Stimulated activated CD8-positive, alpha-beta memory T cell treated with anti-CD3 and anti-CD28 coated beads, Interleukin-12 subunit alpha, Interleukin-12 subunit beta, amount 100 ng/mL, for 24 hours (primary cell): ENCODE measurements around the gene ANKRD52.

Experiments
- DNase-seq: peaks from one replicate; pipeline ENCODE4 v3.0.0-alpha.2; 2020; ENCODE audit errors: extremely low read depth

ANKRD52 gene

DNA sequence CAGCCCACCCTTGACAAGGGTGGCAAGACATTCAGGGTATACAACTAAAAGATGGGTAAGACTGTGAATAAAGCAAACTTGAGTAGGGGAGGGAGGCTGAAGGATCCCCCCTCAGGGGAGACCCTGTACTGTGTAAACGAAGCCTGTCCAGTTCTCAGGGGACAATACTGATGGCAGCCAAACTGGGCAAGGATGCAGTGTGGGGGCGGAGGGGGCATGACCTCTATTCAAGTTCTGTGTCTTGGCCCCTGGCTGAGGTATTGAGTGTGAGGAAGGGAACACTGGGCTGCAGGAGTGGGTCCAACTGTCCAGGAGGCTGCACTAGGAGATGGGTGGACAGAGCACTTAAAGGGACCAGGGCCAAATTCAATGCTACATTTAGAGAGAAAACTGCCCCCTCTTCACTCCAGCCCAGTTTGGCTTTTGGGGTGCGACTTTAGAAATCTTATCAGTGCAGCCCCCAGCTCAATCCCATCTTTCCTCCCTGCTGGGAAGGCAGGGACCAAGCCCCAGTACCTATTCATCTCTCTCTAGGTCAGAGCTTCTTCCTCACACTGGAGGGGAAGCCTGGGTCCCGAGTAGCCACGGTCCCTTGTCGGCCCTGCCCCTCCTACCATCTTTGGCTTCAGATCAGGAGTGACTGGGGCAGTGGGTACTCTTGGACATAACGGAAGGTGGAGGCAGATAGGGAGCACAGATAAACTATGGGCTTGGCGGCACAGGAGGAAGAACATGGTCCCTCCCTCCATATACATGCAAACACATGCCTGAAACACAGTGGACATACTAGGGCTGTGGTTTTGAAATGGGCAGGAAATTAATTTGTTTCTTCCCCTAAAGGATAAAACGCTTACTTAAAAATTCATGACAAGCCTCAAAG is 16.5 kb downstream of the ANKRD52 start:
- no peak for DNase-seq

DNA sequence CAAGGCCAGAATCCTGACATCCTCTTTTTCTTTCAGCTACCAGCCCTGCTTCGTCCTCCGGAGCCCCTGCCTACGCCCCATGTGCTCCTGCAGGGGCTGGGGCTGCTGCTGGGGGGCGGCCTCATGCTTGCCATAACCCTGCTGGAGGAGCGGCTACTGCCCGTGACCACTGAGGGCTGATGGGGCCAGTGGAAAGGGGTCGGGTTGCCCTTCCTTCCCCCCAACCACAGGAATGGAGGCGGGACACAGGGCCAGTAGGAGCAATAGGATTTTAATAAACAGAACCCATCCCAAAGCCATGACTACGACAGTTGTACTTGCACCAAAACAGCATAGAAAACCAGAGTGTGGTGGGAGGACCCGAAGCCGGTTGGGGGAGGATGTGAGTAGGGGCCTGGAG is 20.6 kb downstream of the ANKRD52 start:
- no peak for DNase-seq

DNA sequence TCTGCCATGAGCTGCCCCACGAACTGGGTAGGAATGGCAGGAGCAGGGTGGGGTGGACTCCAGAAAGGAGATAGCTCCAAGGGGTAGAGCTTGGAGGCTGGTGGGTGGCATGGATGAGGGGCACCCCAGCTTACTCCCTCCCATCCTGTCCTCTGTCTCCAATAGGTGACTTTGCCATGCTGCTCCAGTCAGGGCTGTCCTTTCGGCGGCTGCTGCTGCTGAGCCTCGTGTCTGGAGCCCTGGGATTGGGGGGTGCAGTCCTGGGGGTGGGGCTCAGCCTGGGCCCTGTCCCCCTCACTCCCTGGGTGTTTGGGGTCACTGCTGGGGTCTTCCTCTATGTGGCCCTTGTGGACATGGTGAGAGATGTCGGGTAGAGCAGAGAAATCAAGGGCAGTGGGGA is 21.2 kb downstream of the ANKRD52 start:
- DNase-seq = no peak

DNA sequence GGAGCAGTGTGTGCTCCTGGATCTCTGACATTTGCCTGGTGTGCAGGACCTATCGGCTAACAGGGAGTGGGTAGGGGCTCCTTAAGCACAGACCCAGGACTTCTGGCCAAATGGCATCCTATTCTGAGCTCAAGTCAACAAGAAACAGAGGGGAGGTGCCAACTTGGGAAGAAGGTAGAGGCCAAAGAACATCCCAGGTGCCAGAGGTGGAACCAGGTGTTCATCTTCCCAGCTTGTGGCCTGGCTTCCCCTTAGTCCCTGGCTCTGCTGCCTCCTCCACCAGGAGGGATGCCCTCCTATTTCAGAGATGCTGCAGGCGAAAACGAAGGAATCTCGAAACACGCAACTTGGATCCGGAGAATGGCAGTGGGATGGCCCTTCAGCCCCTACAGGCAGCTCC is 22.1 kb downstream of the ANKRD52 start:
- no peak for DNase-seq

DNA sequence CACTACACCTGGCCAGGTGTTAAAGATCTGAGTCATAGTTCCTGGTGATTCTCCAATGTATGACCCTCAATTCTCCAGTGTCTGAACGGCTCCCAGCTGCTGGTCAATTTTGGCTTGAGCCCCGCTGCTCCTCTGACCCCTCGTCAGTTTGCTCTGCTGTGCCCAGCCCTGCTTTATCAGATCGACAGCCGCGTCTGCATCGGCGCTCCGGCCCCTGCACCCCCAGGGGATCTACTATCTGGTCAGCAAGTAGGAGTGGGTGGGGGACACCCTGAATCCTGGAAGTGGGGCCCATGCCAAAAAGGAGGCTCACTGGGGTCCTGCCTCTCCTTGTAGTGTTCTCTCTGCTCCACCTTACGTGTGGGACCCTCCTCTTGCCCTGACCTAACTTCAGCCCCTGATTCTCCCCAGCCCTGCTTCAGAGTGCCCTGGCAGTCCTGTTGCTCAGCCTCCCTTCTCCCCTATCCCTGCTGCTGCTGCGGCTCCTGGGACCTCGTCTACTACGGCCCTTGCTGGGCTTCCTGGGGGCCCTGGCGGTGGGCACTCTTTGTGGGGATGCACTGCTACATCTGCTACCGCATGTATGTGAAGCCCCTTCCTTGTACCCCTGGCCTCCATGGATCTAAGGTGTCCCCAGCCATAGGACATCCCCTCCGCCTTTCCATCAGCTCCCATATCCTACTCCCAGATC is 23.3 kb downstream of the ANKRD52 start:
- DNase-seq = no peak

DNA sequence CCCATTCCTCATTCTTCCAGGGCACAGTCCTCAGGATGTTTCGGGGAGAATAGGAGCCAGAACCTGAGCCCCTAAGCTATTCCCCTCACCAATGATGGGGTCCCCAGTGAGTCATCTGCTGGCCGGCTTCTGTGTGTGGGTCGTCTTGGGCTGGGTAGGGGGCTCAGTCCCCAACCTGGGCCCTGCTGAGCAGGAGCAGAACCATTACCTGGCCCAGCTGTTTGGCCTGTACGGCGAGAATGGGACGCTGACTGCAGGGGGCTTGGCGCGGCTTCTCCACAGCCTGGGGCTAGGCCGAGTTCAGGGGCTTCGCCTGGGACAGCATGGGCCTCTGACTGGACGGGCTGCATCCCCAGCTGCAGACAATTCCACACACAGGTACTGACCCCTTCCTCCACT is 27.0 kb downstream of the ANKRD52 start:
- no peak for DNase-seq

DNA sequence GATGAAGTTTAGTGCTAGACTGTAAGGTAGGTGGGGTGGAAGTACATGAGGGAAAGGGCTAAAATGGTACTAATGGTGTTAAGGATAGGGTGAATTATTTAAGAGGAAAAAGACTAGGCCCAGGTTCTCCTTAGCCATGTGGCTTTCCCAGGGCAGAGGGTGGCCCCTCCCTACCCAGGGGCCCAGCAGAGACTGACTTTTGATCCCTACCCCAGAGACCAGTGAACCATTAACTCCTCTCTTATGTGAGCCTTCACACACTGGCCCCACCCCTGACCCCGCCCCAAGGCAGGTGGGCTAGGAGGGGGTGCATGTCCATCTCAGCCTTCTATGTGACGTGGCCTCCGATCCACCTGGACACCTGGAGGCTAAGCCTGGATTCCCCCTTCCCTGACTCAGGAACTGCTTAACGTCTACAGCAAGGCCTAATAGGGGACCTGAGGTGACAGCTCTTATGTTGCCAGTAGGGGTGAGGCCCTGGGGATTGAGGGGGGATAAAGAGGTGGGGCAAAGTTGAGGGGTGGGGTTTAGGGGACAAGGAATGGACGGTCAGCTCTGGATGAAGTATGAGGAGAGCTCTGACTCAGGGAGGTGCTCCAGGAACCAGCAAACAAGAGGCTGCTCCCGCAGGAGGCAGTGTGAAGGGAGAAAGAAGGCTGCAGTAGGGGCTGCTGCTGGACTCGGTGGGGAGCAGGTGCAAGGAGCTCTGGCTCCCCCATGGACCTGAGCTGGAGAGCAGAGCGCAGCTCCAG is 27.6 kb downstream of the ANKRD52 start:
- no peak for DNase-seq

DNA sequence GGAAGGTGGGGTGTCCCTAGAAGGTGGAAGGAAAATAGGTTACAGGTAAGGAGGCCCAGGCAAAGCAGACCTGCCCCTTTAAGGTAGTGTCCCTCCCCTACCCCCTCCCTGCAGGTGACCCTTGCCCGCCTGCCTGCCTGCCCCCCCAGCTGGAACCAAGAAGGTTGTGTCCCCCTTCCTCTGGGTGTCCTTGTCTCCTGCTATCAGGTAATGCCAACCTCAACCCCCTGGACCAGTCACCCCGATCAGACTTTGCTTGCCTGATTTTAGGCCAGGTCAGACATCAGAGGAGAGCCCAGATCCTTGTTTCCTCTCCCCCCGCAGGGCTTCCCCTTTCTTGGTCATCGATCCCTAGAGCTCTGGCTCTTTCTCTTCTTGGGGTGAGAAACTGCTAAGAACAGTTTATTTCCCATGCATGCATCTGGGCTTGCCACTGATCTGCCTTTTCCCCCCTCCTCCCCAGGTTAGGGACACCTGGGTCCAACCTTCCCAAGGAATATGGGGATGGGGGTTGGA is 28.2 kb downstream of the ANKRD52 start, which contains the start of gene SLC39A5:
TSS of gene SLC39A5 (plus strand) at position 136 of the 516 bp plus-strand sequence. CDS start 1,224 bp downstream, outside the sequence.
- DNase-seq = no peak

DNA sequence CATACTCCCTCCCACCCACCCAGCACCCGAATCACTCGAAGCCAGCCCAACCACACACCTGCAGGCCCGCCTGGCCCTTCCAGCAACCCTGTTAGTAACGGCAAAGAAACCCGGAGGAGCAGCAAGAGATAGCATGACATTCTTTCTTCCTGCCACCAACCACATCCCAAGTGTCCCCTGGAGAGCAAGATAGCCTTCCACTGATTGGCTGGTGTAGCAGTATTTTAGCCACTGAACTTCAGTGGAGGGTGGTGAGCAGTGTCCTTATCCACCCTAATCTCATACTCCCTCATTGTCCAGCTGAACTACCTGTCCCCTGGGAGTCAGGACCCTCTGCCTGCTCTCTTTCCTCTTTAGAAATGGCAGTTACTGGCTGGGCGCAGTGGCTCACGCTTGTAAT is 29.1 kb downstream of the ANKRD52 start:
- DNase-seq = no peak

DNA sequence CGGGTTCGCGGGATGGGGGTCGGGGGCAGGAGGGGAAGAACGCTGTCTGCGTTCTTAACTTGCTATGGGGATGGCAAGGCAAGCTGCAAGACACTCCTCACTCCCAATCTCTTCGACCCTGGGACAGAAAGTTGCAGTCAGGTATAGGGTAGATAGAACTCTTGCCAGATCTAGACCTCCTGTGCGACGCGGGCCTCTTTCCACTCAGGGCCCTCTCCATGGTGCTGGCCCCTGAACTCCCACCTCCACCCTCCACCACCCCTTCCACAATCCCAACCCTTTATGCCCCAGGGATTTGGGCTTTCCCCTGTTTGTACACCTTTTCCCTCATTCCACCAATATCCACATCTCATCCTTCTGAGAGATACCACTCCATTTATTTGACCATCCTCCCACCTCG is 33.2 kb downstream of the ANKRD52 start:
- DNase-seq = no peak

DNA sequence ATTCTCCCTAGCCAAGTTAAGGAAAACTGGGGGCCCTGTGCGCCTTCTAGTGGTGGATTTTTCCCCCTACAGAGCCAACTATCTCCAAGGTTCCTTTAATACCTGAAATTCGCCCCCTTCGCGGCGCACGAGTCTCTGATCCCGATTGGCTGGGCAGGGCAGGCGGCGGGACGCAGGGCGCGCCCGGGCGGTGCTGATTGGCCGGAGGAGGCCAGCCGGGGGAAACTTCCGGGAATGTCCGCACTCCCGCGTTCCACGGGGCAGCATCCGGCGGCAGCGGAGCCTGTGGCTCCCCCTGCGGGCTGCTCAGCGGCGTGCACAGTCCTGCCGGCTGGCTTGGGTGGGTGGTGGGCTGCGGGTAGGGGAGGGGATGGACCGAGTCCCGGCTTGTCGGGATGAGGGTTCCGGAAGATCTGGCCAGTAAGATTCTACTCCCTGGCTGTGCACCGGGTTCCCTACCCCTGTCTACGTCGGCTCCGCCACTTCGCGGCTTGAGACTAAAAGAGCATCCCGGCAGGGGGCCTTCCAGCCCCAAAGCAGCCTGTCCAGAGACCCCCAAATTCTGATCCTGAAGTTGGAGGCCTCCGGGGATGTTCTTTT is 34.0 kb downstream of the ANKRD52 start, which contains the start of gene NABP2:
TSS of gene NABP2 (plus strand) at position 241 of the 600 bp plus-strand sequence. CDS start 515 bp downstream, outside the sequence.
- DNase-seq = peak; percentile 88

DNA sequence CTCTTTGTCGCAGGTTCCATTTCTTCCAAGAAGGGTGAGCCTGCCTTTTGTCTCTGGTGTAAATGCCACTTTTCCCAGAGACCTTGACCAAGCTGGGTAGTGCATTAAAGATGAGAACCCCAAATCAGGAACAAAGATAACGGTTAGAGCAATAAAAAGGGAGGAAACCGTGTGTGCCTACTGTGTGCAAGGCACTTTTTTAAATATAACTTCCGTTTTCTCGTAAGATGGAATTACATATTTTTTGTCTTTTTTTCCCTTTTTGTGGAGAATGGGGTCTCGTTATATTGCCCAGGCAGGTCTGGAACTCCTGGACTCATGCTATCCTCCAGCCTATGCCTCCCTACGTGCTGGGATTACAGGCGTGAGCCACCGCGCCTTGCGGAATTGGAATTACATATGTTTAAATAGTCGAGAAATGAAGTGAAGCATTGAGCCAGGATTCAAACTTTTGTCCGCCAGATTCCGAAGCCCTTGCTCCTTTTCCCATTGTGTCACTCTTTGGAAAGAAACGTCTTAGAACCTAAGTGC is 34.5 kb downstream of the ANKRD52 start:
- no peak for DNase-seq

DNA sequence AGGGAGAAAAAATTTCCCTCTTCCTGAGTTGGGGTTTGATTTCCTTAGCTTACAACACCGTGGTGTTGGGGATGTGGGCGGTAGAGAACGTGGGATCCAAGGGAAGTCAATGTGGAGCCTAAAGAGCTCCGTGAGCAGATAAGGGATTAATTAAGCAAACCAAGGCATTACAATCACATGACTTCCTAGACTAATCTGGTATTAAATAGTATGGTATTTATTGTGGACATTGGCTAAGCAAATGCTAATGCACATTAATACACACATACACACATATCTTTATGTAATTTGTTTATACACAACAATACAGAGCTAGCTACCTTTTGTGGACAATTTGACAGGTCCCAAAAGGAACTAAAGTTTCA is 35.7 kb downstream of the ANKRD52 start:
- no peak for DNase-seq

DNA sequence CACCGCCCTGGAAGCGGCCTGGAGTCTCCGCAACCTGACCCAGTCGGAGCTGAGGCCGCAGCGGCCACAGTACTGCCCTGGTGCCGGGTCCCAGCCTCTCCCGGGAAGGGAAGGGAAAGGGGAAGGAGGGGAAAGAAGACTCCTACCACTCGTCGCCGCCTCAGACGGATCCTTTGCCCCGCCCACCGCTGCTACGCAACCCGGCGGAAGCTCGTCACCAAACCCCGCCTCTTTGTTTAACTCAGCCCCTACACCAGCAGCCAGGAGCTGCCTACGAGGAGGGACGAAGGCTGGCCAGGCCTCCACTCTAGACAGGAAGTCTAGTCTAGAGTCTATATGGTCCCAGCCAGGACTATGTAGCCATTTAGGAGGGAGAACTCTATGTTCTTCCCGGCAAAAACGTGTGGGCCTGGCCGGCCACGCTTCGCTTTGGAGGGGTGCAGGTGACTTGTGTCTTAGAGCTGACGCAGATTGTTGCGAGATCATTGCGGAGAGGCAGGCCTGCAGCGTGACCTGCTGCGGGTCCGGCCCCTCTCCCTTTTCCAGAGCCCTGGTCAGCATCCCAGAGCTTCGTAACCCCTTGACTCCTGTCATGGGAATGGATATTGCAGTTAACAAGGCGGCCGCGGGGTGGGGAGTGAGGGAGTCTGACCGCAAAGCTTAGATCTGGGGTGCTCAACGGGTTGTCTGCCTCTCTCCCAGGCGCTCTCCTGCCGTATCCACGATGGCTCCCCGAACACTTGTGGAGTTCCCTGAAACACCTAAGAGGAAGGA is 36.2 kb downstream of the ANKRD52 start, which contains the start of gene RNF41:
TSS of gene RNF41 (minus strand) at position 166 of the 774 bp plus-strand sequence. CDS start 7,875 bp downstream, outside the sequence.
- peak; percentile 81 for DNase-seq

DNA sequence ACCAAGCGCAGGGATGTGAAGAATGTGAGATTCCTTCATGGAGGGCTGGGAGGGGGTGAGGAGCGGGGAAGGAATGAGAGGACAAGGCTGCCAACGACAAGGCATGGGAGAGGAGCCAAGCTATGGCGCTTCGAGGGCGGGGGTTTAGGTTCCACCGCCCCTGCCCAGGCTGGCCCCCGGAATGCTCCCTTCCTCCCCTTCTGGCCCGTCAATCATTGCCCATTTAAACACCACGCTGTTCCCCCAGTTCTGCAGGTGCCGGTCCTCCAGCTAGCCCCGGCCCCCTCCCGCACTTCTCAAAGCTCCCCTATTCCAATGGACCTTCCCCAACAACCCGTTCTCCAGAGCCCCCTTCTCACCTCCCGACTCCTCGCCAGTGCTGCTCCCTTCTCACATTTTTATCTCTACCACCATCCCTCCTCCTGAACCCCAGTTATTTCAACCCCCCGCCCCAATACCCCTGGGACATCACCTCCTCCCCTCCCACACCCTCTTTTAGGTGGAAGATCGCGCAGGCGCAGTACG is 36.9 kb downstream of the ANKRD52 start:
- DNase-seq = no peak

DNA sequence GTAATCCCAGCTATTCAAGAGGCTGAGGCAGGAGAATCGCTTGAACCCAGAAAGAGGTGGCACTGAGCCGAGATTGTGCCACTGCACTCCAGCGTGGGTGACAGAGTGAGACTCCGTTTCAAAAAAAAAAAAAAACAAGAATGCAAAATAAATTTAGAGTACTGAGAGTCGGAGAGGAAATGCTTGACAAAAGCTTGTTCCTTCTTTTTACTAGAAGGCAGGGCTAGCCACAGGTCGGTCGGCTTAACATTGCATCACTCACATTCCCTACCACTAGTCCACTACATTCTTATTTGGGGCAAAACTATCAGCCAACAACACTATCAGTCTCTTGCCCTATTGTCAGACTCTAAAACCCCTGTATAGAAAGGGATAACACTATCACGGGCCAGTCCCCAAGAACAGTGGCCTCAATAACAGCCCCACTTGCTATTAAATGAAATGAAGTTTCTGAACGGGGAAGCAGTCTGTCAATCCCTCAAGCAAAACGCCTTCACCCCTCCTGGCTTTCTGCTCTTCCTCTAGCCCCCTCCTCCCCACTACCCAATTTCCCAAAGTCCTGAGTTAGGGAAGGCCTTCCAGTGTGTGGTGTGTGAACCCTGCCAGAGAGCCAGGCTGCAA is 37.5 kb downstream of the ANKRD52 start:
- no peak for DNase-seq

DNA sequence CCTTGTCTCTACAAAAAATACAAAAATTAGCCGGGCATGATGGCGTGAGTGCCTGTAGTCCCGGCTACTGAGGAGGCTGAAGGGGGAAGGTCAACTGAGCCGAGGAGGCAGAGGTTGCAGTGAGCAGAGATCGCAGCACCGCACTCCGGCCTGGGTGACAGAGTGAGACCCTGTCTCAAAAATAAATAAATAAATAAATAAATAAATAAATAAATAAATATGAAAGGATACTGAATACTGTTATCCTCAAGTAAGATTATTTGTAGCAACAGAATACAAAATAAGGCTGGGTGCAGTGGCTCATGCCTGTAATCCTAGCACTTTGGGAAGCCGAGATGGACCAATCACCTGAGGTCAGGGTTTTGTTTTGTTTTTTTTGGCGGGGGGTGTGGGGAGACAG is 38.3 kb downstream of the ANKRD52 start:
- DNase-seq = no peak

DNA sequence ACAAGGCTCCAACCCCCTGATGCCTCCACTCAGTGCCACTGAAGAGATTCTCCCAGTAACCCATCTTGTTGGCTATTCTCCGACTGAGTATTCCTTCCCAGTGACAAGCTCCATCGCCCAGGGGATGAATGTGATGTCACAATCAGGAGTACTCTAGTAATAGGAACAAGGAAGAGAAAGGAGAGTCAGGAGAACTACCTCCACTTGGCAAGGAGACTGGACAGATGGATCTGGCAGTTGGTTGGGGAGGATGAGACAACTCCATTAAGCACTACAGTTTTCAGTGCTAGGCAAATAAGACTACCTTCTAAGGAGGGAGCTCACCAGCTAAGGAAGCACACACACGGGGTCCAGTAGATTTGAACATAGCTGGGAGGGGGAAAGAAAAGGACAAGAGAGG is 41.7 kb downstream of the ANKRD52 start:
- no peak for DNase-seq

DNA sequence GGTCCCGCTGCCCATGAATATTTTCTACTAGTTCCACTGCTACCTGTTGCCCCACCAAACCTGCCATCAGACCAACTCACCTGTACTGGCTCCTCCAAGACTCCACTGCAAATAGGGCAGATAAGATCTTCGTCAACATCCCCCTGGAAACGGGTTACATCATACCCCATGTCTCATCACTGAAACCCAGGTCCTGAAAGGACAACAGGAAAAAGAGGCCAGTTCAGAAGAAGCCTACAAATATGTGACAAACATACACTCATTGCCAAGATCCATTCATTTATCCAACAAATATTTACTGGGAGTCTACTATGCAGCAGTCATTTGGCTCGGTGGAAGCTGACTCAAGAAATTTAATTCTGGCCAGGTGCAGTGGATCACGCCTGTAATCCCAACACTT is 44.3 kb downstream of the ANKRD52 start:
- no peak for DNase-seq

DNA sequence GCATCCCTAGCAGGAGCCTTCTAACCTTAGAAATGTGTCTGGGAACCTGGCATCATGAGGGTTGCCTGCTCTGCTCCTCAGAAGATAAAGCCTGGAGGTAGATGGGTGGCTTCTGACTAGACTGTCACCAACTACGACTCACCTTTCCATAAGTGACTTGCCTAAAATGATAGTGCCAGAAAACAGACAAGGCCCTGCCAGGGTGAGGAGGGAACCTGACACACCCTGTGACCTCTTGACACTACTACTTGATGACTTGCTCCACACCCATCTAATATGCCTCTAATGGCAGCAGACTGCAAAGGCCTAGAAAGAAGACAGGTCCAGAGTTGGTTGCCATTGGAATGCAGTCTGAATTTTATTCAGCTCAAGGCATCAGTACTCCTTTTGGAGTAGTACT is 45.8 kb downstream of the ANKRD52 start:
- no peak for DNase-seq
